ENCODE data around the gene ANO3. TPM values are rescaled to one million over a fixed set of nuclear protein-coding genes. Genes with fewer than 3 reads are reported as not detected.

ANO3 gene
- total and polyA plus RNA-seq, 2 of the 8 experiments (the other 6 are each of a cell fraction or from before 2014, with no cell fraction given): not detected

GRCh38 chr11:26527685-26528084 lies 195.8 kb downstream of the ANO3 start (continued):
- TF ChIP-seq, protein P1, sequence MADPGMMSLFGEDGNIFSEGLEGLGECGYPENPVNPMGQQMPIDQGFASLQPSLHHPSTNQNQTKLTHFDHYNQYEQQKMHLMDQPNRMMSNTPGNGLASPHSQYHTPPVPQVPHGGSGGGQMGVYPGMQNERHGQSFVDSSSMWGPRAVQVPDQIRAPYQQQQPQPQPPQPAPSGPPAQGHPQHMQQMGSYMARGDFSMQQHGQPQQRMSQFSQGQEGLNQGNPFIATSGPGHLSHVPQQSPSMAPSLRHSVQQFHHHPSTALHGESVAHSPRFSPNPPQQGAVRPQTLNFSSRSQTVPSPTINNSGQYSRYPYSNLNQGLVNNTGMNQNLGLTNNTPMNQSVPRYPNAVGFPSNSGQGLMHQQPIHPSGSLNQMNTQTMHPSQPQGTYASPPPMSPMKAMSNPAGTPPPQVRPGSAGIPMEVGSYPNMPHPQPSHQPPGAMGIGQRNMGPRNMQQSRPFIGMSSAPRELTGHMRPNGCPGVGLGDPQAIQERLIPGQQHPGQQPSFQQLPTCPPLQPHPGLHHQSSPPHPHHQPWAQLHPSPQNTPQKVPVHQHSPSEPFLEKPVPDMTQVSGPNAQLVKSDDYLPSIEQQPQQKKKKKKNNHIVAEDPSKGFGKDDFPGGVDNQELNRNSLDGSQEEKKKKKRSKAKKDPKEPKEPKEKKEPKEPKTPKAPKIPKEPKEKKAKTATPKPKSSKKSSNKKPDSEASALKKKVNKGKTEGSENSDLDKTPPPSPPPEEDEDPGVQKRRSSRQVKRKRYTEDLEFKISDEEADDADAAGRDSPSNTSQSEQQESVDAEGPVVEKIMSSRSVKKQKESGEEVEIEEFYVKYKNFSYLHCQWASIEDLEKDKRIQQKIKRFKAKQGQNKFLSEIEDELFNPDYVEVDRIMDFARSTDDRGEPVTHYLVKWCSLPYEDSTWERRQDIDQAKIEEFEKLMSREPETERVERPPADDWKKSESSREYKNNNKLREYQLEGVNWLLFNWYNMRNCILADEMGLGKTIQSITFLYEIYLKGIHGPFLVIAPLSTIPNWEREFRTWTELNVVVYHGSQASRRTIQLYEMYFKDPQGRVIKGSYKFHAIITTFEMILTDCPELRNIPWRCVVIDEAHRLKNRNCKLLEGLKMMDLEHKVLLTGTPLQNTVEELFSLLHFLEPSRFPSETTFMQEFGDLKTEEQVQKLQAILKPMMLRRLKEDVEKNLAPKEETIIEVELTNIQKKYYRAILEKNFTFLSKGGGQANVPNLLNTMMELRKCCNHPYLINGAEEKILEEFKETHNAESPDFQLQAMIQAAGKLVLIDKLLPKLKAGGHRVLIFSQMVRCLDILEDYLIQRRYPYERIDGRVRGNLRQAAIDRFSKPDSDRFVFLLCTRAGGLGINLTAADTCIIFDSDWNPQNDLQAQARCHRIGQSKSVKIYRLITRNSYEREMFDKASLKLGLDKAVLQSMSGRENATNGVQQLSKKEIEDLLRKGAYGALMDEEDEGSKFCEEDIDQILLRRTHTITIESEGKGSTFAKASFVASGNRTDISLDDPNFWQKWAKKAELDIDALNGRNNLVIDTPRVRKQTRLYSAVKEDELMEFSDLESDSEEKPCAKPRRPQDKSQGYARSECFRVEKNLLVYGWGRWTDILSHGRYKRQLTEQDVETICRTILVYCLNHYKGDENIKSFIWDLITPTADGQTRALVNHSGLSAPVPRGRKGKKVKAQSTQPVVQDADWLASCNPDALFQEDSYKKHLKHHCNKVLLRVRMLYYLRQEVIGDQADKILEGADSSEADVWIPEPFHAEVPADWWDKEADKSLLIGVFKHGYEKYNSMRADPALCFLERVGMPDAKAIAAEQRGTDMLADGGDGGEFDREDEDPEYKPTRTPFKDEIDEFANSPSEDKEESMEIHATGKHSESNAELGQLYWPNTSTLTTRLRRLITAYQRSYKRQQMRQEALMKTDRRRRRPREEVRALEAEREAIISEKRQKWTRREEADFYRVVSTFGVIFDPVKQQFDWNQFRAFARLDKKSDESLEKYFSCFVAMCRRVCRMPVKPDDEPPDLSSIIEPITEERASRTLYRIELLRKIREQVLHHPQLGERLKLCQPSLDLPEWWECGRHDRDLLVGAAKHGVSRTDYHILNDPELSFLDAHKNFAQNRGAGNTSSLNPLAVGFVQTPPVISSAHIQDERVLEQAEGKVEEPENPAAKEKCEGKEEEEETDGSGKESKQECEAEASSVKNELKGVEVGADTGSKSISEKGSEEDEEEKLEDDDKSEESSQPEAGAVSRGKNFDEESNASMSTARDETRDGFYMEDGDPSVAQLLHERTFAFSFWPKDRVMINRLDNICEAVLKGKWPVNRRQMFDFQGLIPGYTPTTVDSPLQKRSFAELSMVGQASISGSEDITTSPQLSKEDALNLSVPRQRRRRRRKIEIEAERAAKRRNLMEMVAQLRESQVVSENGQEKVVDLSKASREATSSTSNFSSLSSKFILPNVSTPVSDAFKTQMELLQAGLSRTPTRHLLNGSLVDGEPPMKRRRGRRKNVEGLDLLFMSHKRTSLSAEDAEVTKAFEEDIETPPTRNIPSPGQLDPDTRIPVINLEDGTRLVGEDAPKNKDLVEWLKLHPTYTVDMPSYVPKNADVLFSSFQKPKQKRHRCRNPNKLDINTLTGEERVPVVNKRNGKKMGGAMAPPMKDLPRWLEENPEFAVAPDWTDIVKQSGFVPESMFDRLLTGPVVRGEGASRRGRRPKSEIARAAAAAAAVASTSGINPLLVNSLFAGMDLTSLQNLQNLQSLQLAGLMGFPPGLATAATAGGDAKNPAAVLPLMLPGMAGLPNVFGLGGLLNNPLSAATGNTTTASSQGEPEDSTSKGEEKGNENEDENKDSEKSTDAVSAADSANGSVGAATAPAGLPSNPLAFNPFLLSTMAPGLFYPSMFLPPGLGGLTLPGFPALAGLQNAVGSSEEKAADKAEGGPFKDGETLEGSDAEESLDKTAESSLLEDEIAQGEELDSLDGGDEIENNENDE (IDR thresholded peaks at IDR 0.05; ENCODE audit: insufficient replicate concordance, low read length): no peak
- TF ChIP-seq BACH1 (IDR thresholded peaks at IDR 0.05; ENCODE audit: low read length) (no peak), CTBP2 (IDR thresholded peaks at IDR 0.05; ENCODE audit: borderline replicate concordance, insufficient read depth, insufficient read length, low read length) (no peak), BRCA1 (IDR thresholded peaks at IDR 0.05; ENCODE audit: low read depth, low read length) (no peak), HDAC6 (IDR thresholded peaks at IDR 0.05; ENCODE audit: low read depth, low read length) (no peak), TBP (IDR thresholded peaks at IDR 0.05; ENCODE audit: low read depth, low read length) (no peak), ZNF274 (IDR thresholded peaks at IDR 0.05; ENCODE audit: borderline replicate concordance, extremely low read depth, low read length) (no peak)
- TF ChIP-seq, protein P2, sequence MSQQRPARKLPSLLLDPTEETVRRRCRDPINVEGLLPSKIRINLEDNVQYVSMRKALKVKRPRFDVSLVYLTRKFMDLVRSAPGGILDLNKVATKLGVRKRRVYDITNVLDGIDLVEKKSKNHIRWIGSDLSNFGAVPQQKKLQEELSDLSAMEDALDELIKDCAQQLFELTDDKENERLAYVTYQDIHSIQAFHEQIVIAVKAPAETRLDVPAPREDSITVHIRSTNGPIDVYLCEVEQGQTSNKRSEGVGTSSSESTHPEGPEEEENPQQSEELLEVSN (IDR thresholded peaks at IDR 0.05): no peak
